ENCODE data around the gene B4GALT5. TPM values are rescaled to one million over a fixed set of nuclear protein-coding genes. Genes with fewer than 3 reads are reported as not detected.

The B4GALT5 gene
- total and polyA plus RNA-seq, 10 donors, result 3.9 to 79.0 (median 52.3) TPM

DNA sequence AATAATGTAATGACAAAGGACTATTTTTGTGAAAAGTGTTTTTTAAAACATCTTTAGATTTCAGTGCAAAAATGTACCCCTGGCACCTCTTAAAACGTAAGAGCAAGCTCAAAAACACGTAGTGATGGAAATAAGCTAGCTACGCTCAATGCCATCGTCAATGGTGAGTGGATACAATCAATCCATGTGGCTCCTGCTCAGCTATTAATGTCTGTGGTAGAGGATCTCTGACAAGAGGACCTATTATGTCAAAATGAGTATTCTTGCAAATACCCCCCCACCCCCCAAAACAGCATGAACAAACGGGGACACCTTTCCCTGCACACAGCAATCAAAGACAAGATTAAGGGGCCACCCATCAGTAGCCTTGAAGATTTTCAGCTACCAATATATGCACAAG, 80.7 kb downstream of the B4GALT5 start:
- Histone ChIP-seq H3K27ac (no peak overlapping the region), H3K4me3 (no peak overlapping the region), H3K36me3 (peaks cover 0 to 59% (median 25%) of the 10 kb centered on the region in 6 donors), H3K9me3 (peaks cover 0 to 9% (median 2%) of the 10 kb centered on the region in 8 donors), H3K27me3 (replicated peaks in 1 of 7) (no peaks in the 10 kb centered on the region), H3K4me1 (peaks cover 11 to 70% (median 41%) of the 10 kb centered on the region in 6 donors)
- TF ChIP-seq, protein P1, sequence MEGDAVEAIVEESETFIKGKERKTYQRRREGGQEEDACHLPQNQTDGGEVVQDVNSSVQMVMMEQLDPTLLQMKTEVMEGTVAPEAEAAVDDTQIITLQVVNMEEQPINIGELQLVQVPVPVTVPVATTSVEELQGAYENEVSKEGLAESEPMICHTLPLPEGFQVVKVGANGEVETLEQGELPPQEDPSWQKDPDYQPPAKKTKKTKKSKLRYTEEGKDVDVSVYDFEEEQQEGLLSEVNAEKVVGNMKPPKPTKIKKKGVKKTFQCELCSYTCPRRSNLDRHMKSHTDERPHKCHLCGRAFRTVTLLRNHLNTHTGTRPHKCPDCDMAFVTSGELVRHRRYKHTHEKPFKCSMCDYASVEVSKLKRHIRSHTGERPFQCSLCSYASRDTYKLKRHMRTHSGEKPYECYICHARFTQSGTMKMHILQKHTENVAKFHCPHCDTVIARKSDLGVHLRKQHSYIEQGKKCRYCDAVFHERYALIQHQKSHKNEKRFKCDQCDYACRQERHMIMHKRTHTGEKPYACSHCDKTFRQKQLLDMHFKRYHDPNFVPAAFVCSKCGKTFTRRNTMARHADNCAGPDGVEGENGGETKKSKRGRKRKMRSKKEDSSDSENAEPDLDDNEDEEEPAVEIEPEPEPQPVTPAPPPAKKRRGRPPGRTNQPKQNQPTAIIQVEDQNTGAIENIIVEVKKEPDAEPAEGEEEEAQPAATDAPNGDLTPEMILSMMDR (IDR thresholded peaks at IDR 0.05 in 8 of 11, conservative IDR thresholded peaks at IDR 0.05 in 3 of 11), result no peak
- TF ChIP-seq POLR2A (IDR thresholded peaks at IDR 0.05) (no peak), POLR2AphosphoS5 (IDR thresholded peaks at IDR 0.05) (no peak)
- intact Hi-C loops (cut with DNase I; ENCODE audit: low total_unique reads), result no loop called here
- no peak for DNase-seq
- WGBS, 5 donors, result 83 to 91% (median 89%) methylated on average over 5 of the region's 5 CpGs

- peak in 1 of 3 donors; percentile 24 for TF ChIP-seq POLR2AphosphoS5 (IDR thresholded peaks at IDR 0.05)
- TF ChIP-seq, protein P1 (IDR thresholded peaks at IDR 0.05 in 8 of 11, conservative IDR thresholded peaks at IDR 0.05 in 3 of 11), result no peak
- Histone ChIP-seq H3K36me3 (peaks cover 0 to 48% (median 15%) of the 10 kb centered on the region in 6 donors), H3K4me1 (peaks cover 11 to 71% (median 39%) of the 10 kb centered on the region in 6 donors), H3K27ac (peak overlapping the region in 4 of 8 donors; percentile 44 to 62 (median 54)), H3K9me3 (peaks cover 0 to 9% (median 2%) of the 10 kb centered on the region in 8 donors), H3K27me3 (replicated peaks in 1 of 7) (no peaks in the 10 kb centered on the region), H3K4me3 (no peak overlapping the region)
- intact Hi-C loops (cut with DNase I; ENCODE audit: low total_unique reads), result no loop called here
- DNase-seq, result no peak
- 86 to 91% (median 88%) methylated on average over 15 of the region's 15 CpGs for WGBS, 5 donors
Observed at GRCh38 chr20:49631856-49632418, 81.7 kb downstream of the B4GALT5 start.

- Histone ChIP-seq H3K9me3 (peaks cover 0 to 9% (median 2%) of the 10 kb centered on the region in 8 donors), H3K4me3 (no peak overlapping the region), H3K27me3 (replicated peaks in 1 of 7) (no peaks in the 10 kb centered on the region), H3K36me3 (peaks cover 0 to 41% (median 10%) of the 10 kb centered on the region in 6 donors), H3K27ac (peak overlapping the region in 7 of 8 donors; percentile 2 to 62 (median 44)), H3K4me1 (peaks cover 11 to 71% (median 35%) of the 10 kb centered on the region in 6 donors)
- TF ChIP-seq POLR2AphosphoS5 (IDR thresholded peaks at IDR 0.05) (no peak), POLR2A (IDR thresholded peaks at IDR 0.05) (no peak)
- TF ChIP-seq, protein P1 (IDR thresholded peaks at IDR 0.05 in 8 of 11, conservative IDR thresholded peaks at IDR 0.05 in 3 of 11), result no peak
- DNase-seq, result no peak
- intact Hi-C loops (cut with DNase I; ENCODE audit: low total_unique reads), result no loop called here
- 49 to 68% (median 56%) methylated on average over 9 of the region's 9 CpGs for WGBS, 5 donors
Observed at GRCh38 chr20:49631061-49631716, 82.5 kb downstream of the B4GALT5 start.

DNA sequence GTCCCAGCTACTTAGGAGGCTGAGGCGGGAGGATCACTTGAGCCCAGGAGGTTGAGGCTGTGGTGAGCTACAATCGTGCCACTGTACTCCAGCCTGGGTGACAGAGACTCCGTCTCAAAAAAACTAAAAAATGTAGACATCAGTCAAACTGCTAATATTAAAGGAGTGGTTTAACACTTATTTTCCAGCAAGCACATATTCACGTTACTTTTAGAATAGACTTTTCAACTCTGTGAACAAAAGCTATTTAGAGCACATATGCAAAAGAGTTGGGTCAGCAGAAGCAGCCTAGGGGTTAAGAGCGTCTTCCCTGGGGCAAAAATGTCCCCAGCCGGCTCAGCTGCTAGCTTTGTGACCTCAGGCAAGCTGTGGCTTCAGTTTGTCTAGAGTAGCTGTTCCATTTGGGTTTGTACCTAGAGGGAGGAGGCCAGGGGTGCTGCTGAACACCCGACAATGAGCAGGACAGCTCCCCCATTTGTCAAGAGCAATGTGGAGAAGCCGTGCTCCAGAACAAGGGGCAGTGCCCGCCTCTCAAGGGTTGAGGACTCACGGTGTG, 83.2 kb downstream of the B4GALT5 start:
- peaks cover 11 to 71% (median 37%) of the 10 kb centered on the region in 6 donors for H3K4me1 ChIP-seq
- no peaks in the 10 kb centered on the region for H3K27me3 ChIP-seq (replicated peaks in 1 of 7)
- peaks cover 0 to 34% (median 3%) of the 10 kb centered on the region in 6 donors for H3K36me3 ChIP-seq
- 58 to 72% (median 64%) methylated on average over 10 of the region's 10 CpGs for WGBS, 5 donors
- no peak overlapping the region for H3K4me3 ChIP-seq
- peak overlapping the region in 7 of 8 donors; percentile 2 to 62 (median 44) for H3K27ac ChIP-seq
- no peak for DNase-seq
- H3K9me3 ChIP-seq, result peaks cover 0 to 9% (median 2%) of the 10 kb centered on the region in 8 donors
- TF ChIP-seq, protein P1 (IDR thresholded peaks at IDR 0.05 in 8 of 11, conservative IDR thresholded peaks at IDR 0.05 in 3 of 11), result no peak
- TF ChIP-seq POLR2A (IDR thresholded peaks at IDR 0.05) (no peak), POLR2AphosphoS5 (IDR thresholded peaks at IDR 0.05) (no peak)
- intact Hi-C loops (cut with DNase I; ENCODE audit: low total_unique reads), result no loop called here

Measured in spleen (tissue), 11 donors.